Caco-2 (cell line): ENCODE measurements around the gene FHL1. TPM values are rescaled to one million over a fixed set of nuclear protein-coding genes. Genes with fewer than 3 reads are reported as not detected.
"Not testable (repeated sequence)": the region's sequence is repeated elsewhere in the genome, so short reads cannot be mapped to it uniquely, and the experiment has no call there.

Source experiments
- BruUV-seq: library from RNA; stranded (reverse); fragments of 400-500 nt; replicated peaks from 2 replicates; lab custom pipeline; 2021; lab: Mats Ljungman, UMichigan
- CTCF ChIA-PET: fragments of 300-600 bp; sonication (Branson Sonifier 250); formaldehyde crosslinking; loops from one replicate; lab custom pipeline; 2022; ENCODE audit warnings: antibody characterized with exemption; lab: Charles Lee
- POLR2A ChIA-PET: fragments of 300-600 bp; sonication (Branson Sonifier 250); formaldehyde crosslinking; loops from one replicate; lab custom pipeline; 2022; ENCODE audit warnings: antibody characterized with exemption; lab: Charles Lee
- DNase-seq, 2 experiments: peaks; one replicate each; pipeline versions ENCODE4 v3.0.0 to v3.0.0-alpha.2; 2020 to 2022
- H3K27me3 ChIP-seq: replicated peaks from 2 replicates; pipeline ENCODE4 v1.6.0; 2011; ENCODE audit warnings: low read length; ENCODE audit not compliant: control insufficient read depth, insufficient read depth
- H3K36me3 ChIP-seq: 2 replicates; pipeline ENCODE4 v1.5.1; 2011; ENCODE audit warnings: low read length; ENCODE audit not compliant: control insufficient read depth, insufficient read depth
- H3K4me1 ChIP-seq: fragments of 250-450 bp; sonication (Bioruptor Pico); 2 replicates; pipeline ENCODE4 v1.5.1; 2020; ENCODE audit warnings: mild to moderate bottlenecking
- H3K4me3 ChIP-seq: 2 replicates; pipeline ENCODE4 v1.5.1; 2011; ENCODE audit warnings: low read depth, mild to moderate bottlenecking, control low read depth, low read length
- H3K9me3 ChIP-seq: fragments of 250-450 bp; sonication (Bioruptor Pico); 2 replicates; pipeline ENCODE4 v1.5.1; 2020; ENCODE audit warnings: mild to moderate bottlenecking, moderate library complexity
- H3K27ac Mint-ChIP-seq: one replicate; pipeline ENCODE4 v1.8.0; 2022; ENCODE audit warnings: mixed read lengths; ENCODE audit not compliant: unreplicated experiment
- H3K27me3 Mint-ChIP-seq: one replicate; pipeline ENCODE4 v1.8.0; 2022; ENCODE audit warnings: mixed read lengths; ENCODE audit not compliant: insufficient read depth, unreplicated experiment
- H3K36me3 Mint-ChIP-seq: one replicate; pipeline ENCODE4 v1.8.0; 2022; ENCODE audit warnings: mild to moderate bottlenecking, mixed read lengths; ENCODE audit not compliant: insufficient read depth, unreplicated experiment
- H3K4me1 Mint-ChIP-seq: one replicate; pipeline ENCODE4 v1.8.0; 2022; ENCODE audit warnings: low read depth, mixed read lengths; ENCODE audit not compliant: unreplicated experiment
- H3K4me3 Mint-ChIP-seq: one replicate; pipeline ENCODE4 v1.8.0; 2022; ENCODE audit warnings: mild to moderate bottlenecking, moderate library complexity, mixed read lengths; ENCODE audit not compliant: unreplicated experiment
- H3K9me3 Mint-ChIP-seq: one replicate; pipeline ENCODE4 v1.8.0; 2022; ENCODE audit warnings: mixed read lengths; ENCODE audit not compliant: unreplicated experiment
- CTCF ChIP-seq, 2 experiments: fragments of 200-600 bp in 1 of 2; IDR thresholded peaks; 1 replicate in 1 of 2; 2 replicates in 1 of 2; pipeline versions ENCODE4 v1.5.1 to v1.8.0; 2011 to 2022; ENCODE audit warnings: antibody characterized with exemption in 1 of 2, control low read depth in 1 of 2, inconsistent platforms in 1 of 2, low read depth in 1 of 2, low read length in 1 of 2, mild to moderate bottlenecking in 1 of 2, moderate library complexity in 1 of 2; ENCODE audit not compliant: insufficient read depth in 1 of 2, severe bottlenecking in 1 of 2, unreplicated experiment in 1 of 2
- intact Hi-C: fragments of 100-400 bp; cut with micrococcal nuclease; formaldehyde crosslinking; loops from one replicate; pipeline ENCODE4 v1.10.0; 2022; ENCODE audit not compliant: unreplicated experiment
- total RNA-seq: library from RNA; stranded (reverse); gene quantifications from 2 replicates; pipeline ENCODE4 v1.2.3, GENCODE V29; 2022

The FHL1 gene
- total RNA-seq, 1 experiment from 2014 or later = 0.16 TPM

DNA sequence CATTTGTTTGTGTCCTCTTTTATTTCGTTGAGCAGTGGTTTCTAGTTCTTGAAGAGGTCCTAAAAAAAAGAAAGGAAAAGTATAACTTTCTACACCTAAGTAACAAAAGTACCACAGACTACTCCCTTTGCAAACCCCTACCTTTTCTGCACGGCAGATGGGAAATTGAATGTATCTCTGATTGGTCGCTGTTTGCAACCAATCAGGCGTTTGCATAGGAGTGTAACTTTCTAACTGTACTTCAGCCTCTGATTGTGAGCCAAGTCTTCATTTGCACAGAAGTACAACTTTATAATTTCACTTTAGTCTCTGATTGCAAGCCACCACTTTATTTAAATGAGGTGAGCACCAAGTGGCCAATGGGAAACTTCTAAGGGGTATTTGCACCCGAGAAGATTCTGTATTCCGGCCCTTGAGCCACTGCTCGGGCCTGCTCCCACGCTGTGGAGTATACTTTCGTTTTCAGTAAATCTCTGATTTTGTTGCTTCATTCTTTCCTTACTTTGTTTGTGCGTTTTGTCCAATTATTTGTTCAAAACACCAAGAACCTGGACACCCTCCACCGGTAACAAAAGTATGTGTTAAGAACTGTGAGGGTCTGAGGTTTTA, 40.3 kb upstream of the FHL1 start:
- H3K27me3 ChIP-seq = no peaks in the 10 kb centered on the region
- Mint-ChIP-seq H3K4me3 (no peak overlapping the region), H3K4me1 (no peaks in the 10 kb centered on the region), H3K36me3 (no peaks in the 10 kb centered on the region), H3K27ac (no peak overlapping the region), H3K9me3 (no peaks in the 10 kb centered on the region), H3K27me3 (peaks cover 12% of the 10 kb centered on the region)
- BruUV-seq = no TSS peak
- CTCF ChIA-PET = no interaction called here
- H3K36me3 ChIP-seq = no peaks in the 10 kb centered on the region
- H3K4me3 ChIP-seq = no peak overlapping the region
- POLR2A ChIA-PET = no interaction called here
- H3K9me3 ChIP-seq = no peaks in the 10 kb centered on the region
- intact Hi-C loops = no loop called here
- DNase-seq = no peak
- no peaks in the 10 kb centered on the region for H3K4me1 ChIP-seq
- TF ChIP-seq CTCF (IDR thresholded peaks at IDR 0.05; ENCODE audit: insufficient read depth in 1 of 2, low read depth in 1 of 2, low read length in 1 of 2, severe bottlenecking in 1 of 2, unreplicated experiment in 1 of 2) = no peak

DNA sequence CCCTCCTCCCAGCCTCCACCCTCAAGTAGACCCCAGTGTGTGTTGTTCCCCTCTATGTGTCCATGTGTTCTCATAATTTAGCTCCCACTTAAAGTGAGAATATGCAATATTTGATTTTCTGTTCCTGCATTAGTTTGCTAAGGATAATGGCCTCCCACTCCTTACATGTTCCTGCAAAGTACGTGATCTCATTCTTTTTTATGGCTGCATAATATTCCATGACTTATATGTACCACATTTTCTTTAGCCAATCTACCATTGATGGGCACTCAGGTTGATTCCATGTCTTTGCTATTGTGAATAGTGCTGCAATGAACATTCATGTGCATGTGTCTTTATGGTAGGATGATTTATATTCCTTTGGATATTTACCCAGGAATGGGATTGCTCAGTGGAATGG, 38.4 kb upstream of the FHL1 start:
- H3K9me3 Mint-ChIP-seq, H3K27ac Mint-ChIP-seq, H3K4me1 Mint-ChIP-seq, H3K4me3 Mint-ChIP-seq, H3K36me3 Mint-ChIP-seq, H3K4me1 ChIP-seq, H3K27me3 ChIP-seq, H3K9me3 ChIP-seq, BruUV-seq, H3K4me3 ChIP-seq, intact Hi-C loops, DNase-seq, CTCF ChIA-PET, H3K36me3 ChIP-seq, POLR2A ChIA-PET: not testable (repeated sequence)
- H3K27me3 Mint-ChIP-seq = peaks cover 12% of the 10 kb centered on the region

- Histone ChIP-seq H3K9me3 (no peaks in the 10 kb centered on the region), H3K4me1 (no peaks in the 10 kb centered on the region), H3K27me3 (no peaks in the 10 kb centered on the region), H3K4me3 (no peak overlapping the region), H3K36me3 (no peaks in the 10 kb centered on the region)
- no peak for DNase-seq
- ChIA-PET CTCF (no interaction called here), POLR2A (no interaction called here)
- no peak overlapping the region for H3K27ac Mint-ChIP-seq
- no peak for TF ChIP-seq CTCF (IDR thresholded peaks at IDR 0.05; ENCODE audit: insufficient read depth in 1 of 2, low read depth in 1 of 2, low read length in 1 of 2, severe bottlenecking in 1 of 2, unreplicated experiment in 1 of 2)
- no peaks in the 10 kb centered on the region for H3K4me1 Mint-ChIP-seq
- no peaks in the 10 kb centered on the region for H3K27me3 Mint-ChIP-seq
- H3K36me3 Mint-ChIP-seq = no peaks in the 10 kb centered on the region
- no TSS peak for BruUV-seq
- H3K4me3 Mint-ChIP-seq = no peak overlapping the region
- no peaks in the 10 kb centered on the region for H3K9me3 Mint-ChIP-seq
- intact Hi-C loops = no loop called here
Measured at GRCh38 chrX:136112286-136112685, 35.0 kb upstream of the FHL1 start.
